DOHH2 (cell line): ENCODE data around the gene RPAP3.

Experiments used
- CTCF ChIP-seq: fragments of 200-600 bp; sonication (generic); IDR thresholded peaks from one replicate; pipeline ENCODE4 v1.5.1; 2014; ENCODE audit warnings: antibody characterized with exemption, mild to moderate bottlenecking, low read depth, low read length; ENCODE audit not compliant: poor library complexity, severe bottlenecking
- EZH2phosphoT487 ChIP-seq: fragments of 200-600 bp; sonication (generic); IDR thresholded peaks from 2 replicates; pipeline ENCODE4 v1.6.1; 2017; ENCODE audit warnings: borderline replicate concordance, mild to moderate bottlenecking, antibody characterized with exemption, low read length, moderate library complexity, mixed read lengths

DNA sequence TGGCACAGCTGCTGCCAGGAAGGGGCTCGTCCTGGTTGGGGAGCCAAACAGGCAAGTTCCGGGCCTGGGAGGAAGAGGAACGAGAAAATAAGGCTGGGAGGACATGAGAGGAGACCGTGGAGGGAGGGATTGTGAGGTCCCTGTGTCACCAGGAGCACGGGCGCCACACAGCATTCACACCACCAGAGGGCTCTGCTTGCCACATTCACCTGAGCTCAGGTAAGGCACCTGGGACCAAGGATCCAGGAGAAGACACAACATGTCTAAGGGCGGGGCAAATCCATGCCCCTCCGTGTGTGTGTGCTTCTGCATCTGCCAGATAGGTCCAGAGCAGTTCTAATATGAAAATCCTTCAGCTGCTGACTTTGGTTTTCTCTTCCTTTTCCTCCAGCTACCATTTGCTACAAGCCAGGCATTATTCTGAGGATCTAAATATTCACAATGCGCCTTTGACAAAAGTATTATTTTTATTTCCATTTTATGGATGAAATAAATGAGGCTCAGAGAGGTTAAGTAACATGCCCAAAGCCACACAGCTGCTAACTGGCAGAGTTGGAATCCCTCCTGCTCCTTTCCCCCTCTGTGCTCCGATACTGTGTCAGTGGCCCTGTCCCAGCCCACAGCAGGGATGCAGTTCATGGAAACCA, 38.3 kb upstream of the RPAP3 start:
- TF ChIP-seq CTCF (peak; percentile 78), EZH2phosphoT487 (no peak)
